DOHH2 (cell line): ENCODE data around the gene VSIR.

ENCODE experiments used
- CTCF ChIP-seq: fragments of 200-600 bp; sonication (generic); IDR thresholded peaks from one replicate; pipeline ENCODE4 v1.5.1; 2014; ENCODE audit warnings: antibody characterized with exemption, mild to moderate bottlenecking, low read depth, low read length; ENCODE audit not compliant: poor library complexity, severe bottlenecking
- EZH2phosphoT487 ChIP-seq: fragments of 200-600 bp; sonication (generic); IDR thresholded peaks from 2 replicates; pipeline ENCODE4 v1.6.1; 2017; ENCODE audit warnings: borderline replicate concordance, mild to moderate bottlenecking, antibody characterized with exemption, low read length, moderate library complexity, mixed read lengths

GRCh38 chr10:71756311-71757191, 16.8 kb downstream of the VSIR start:
- TF ChIP-seq CTCF (no peak), EZH2phosphoT487 (peak; percentile 78; the same call in 1 of the 2 replicates)
